SU-DHL-6 (cell line): ENCODE measurements around the gene PLEKHA7.

Experiments used
- CTCF ChIP-seq: fragments of 200-600 bp; sonication (generic); IDR thresholded peaks from one replicate; pipeline ENCODE4 v1.5.1; 2017; ENCODE audit warnings: antibody characterized with exemption, mild to moderate bottlenecking, low read length, moderate library complexity; ENCODE audit not compliant: insufficient read depth, poor library complexity, severe bottlenecking
- EZH2phosphoT487 ChIP-seq: fragments of 200-600 bp; sonication (generic), shearing (Covaris generic); conservative IDR thresholded peaks from 2 replicates; pipeline ENCODE4 v1.6.1; 2018; ENCODE audit warnings: mild to moderate bottlenecking, antibody characterized with exemption, low read length, moderate library complexity, mixed read lengths

GRCh38 chr11:16969010-16969999 is 44.9 kb downstream of the PLEKHA7 start:
- TF ChIP-seq CTCF (no peak), EZH2phosphoT487 (no peak)
